ENCODE measurements around the gene GPATCH11.

DNA sequence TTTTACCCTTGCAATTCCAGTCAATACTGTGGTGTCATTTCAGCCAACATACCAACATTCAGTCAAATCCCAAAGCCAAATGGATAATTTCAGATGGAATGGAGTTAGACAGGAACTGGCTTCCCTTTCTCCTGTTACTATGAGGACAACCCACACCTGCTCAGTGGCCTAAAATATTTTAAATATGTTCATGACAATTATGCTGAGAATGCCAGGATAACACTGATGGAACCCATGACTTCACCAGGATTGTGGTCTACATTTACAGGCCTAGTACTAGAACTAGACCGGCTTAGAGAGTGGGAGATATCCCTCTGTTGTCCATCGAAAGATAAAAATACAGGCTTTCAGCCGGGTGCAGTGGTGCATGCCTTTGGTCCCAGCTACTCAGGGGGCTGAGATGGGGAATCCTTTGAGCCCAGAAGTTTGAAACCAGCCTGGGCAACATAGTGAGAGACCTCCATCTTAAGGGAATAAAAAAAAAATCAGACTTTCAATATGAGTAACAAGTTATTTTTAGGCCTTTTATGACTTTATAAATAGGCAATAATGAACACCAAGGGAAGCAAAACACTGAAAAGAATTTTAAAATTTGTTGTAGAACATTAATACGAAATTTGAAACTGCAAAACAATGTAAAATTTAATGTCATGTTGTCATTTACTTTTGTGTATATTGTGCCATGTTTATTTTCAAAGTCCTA is 14.2 kb downstream of the GPATCH11 start:
- no peak for TF ChIP-seq POLR2A (IDR thresholded peaks at IDR 0.05; ENCODE audit: low read length)
- TF ChIP-seq BCL3 (IDR thresholded peaks at IDR 0.05): no peak
- TF ChIP-seq, protein P1, sequence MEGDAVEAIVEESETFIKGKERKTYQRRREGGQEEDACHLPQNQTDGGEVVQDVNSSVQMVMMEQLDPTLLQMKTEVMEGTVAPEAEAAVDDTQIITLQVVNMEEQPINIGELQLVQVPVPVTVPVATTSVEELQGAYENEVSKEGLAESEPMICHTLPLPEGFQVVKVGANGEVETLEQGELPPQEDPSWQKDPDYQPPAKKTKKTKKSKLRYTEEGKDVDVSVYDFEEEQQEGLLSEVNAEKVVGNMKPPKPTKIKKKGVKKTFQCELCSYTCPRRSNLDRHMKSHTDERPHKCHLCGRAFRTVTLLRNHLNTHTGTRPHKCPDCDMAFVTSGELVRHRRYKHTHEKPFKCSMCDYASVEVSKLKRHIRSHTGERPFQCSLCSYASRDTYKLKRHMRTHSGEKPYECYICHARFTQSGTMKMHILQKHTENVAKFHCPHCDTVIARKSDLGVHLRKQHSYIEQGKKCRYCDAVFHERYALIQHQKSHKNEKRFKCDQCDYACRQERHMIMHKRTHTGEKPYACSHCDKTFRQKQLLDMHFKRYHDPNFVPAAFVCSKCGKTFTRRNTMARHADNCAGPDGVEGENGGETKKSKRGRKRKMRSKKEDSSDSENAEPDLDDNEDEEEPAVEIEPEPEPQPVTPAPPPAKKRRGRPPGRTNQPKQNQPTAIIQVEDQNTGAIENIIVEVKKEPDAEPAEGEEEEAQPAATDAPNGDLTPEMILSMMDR (IDR thresholded peaks at IDR 0.05): no peak
- no peak for TF ChIP-seq MAX (IDR thresholded peaks at IDR 0.05)
- TF ChIP-seq MAZ (IDR thresholded peaks at IDR 0.05; ENCODE audit: borderline replicate concordance, low read depth, low read length): no peak
- TF ChIP-seq CEBPB (IDR thresholded peaks at IDR 0.05): no peak
- TF ChIP-seq ZC3H11A (IDR thresholded peaks at IDR 0.05): no peak
- TF ChIP-seq SMC3 (IDR thresholded peaks at IDR 0.05): no peak
- TF ChIP-seq KDM1A (IDR thresholded peaks at IDR 0.05; ENCODE audit: low read depth): no peak
- TF ChIP-seq CBX8 (IDR thresholded peaks at IDR 0.05): no peak
- TF ChIP-seq JUN (IDR thresholded peaks at IDR 0.05): no peak
- no peak for TF ChIP-seq EP300 (IDR thresholded peaks at IDR 0.05)
- TF ChIP-seq, protein P2, sequence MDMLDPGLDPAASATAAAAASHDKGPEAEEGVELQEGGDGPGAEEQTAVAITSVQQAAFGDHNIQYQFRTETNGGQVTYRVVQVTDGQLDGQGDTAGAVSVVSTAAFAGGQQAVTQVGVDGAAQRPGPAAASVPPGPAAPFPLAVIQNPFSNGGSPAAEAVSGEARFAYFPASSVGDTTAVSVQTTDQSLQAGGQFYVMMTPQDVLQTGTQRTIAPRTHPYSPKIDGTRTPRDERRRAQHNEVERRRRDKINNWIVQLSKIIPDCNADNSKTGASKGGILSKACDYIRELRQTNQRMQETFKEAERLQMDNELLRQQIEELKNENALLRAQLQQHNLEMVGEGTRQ (IDR thresholded peaks at IDR 0.05): no peak

All from A549 (cell line).